HL-60/S4 (cell line): ENCODE measurements around the gene SPDEF.

Source experiments
- in situ Hi-C: fragments of 300-500 bp; cut with MboI; formaldehyde crosslinking; loops from 2 replicates; pipeline ENCODE4 v1.14.3; 2022; ENCODE audit warnings: low sequenced_read_pairs

SPDEF gene

GRCh38 chr6:34565722-34566137 lies 9.6 kb upstream of the SPDEF start:
- in situ Hi-C loops: no loop called here

GRCh38 chr6:34564181-34564580 lies 8.1 kb upstream of the SPDEF start:
- in situ Hi-C loops: no loop called here

GRCh38 chr6:34563513-34563870 lies 7.4 kb upstream of the SPDEF start:
- in situ Hi-C loops: no loop called here

GRCh38 chr6:34562861-34563512 lies 6.9 kb upstream of the SPDEF start:
- in situ Hi-C loops: no loop called here

- in situ Hi-C loops: no loop called here
Measured at GRCh38 chr6:34562350-34562749, 6.2 kb upstream of the SPDEF start.

GRCh38 chr6:34561227-34561530 lies 5.0 kb upstream of the SPDEF start:
- in situ Hi-C loops: no loop called here

- in situ Hi-C loops: no loop called here
Measured at GRCh38 chr6:34560366-34561226, 4.5 kb upstream of the SPDEF start.

GRCh38 chr6:34559651-34560365 lies 3.7 kb upstream of the SPDEF start:
- in situ Hi-C loops: no loop called here

- in situ Hi-C loops: no loop called here
Measured at GRCh38 chr6:34558172-34558714, 2.1 kb upstream of the SPDEF start.

GRCh38 chr6:34557228-34557627 lies 1.1 kb upstream of the SPDEF start:
- in situ Hi-C loops: no loop called here

GRCh38 chr6:34556493-34556892 lies 364 bp upstream of the SPDEF start:
- in situ Hi-C loops: no loop called here

- in situ Hi-C loops: no loop called here
Measured at GRCh38 chr6:34555328-34555727, 801 bp downstream of the SPDEF start.

GRCh38 chr6:34555007-34555322 lies 1.2 kb downstream of the SPDEF start:
- in situ Hi-C loops: no loop called here

- in situ Hi-C loops: no loop called here
Measured at GRCh38 chr6:34554291-34555006, 1.7 kb downstream of the SPDEF start.

- in situ Hi-C loops: no loop called here
Measured at GRCh38 chr6:34553750-34554149, 2.4 kb downstream of the SPDEF start.

- in situ Hi-C loops: no loop called here
Measured at GRCh38 chr6:34553146-34553545, 3.0 kb downstream of the SPDEF start.

GRCh38 chr6:34552620-34553019 lies 3.5 kb downstream of the SPDEF start:
- in situ Hi-C loops: no loop called here

- in situ Hi-C loops: no loop called here
Measured at GRCh38 chr6:34551720-34552119, 4.4 kb downstream of the SPDEF start.

GRCh38 chr6:34549804-34550202 lies 6.3 kb downstream of the SPDEF start:
- in situ Hi-C loops: no loop called here

- in situ Hi-C loops: no loop called here
Measured at GRCh38 chr6:34549026-34549803, 6.9 kb downstream of the SPDEF start.
